Mammary epithelial cell (primary cell): ENCODE results near the gene PSD4.

Experiments
- CTCF ChIP-seq, 2 donors: IDR thresholded peaks in 1 of 2; conservative IDR thresholded peaks in 1 of 2; 2 replicates each; pipeline ENCODE4 v1.5.1; 2011 to 2012; ENCODE audit warnings: inconsistent platforms in 2 of 2, low read length in 2 of 2, mild to moderate bottlenecking in 2 of 2, control low read depth in 1 of 2, low read depth in 1 of 2; ENCODE audit not compliant: insufficient read depth in 1 of 2; ENCODE audit errors: extremely low read depth in 1 of 2
- EZH2 ChIP-seq: IDR thresholded peaks from 2 replicates; pipeline ENCODE4 v1.6.1; 2012; ENCODE audit warnings: low read length, inconsistent platforms, borderline replicate concordance

DNA sequence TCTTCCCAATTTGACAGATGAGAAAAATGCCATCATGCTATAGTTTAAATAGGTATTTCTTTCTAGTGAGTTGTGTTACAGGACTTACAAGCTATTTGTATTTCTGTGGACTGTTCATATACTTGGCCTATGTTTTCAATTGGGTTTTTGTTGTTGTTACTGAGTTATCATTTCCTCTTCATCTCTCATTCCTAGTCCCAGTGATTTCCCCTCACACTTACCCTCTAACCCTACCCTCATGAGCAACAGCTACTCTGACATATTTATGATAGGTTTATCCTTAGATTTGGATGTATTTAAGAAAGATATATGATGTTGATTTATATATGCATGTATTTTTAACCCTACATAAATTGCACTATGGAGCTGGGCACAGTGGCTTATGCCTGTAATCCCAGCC lies 10.9 kb upstream of the PSD4 start:
- TF ChIP-seq CTCF (conservative IDR thresholded peaks at IDR 0.05 in 1 of 2, IDR thresholded peaks at IDR 0.05 in 1 of 2; ENCODE audit: extremely low read depth in 1 of 2, insufficient read depth in 1 of 2, low read depth in 1 of 2, low read length in 2 of 2) (no peak), EZH2 (no peak)
